Fibroblast of skin of left quadriceps (primary cell): ENCODE results near the gene KPNA2.
A peak's percentile ranks its signal among the peaks of the same experiment; 100 is the strongest.
"Not testable (repeated sequence)": the region's sequence is repeated elsewhere in the genome, so short reads cannot be mapped to it uniquely, and the experiment has no call there.

ENCODE experiments used
- DNase-seq, 2 experiments: peaks; one replicate each; pipeline ENCODE4 v3.0.0-alpha.2; 2013; ENCODE audit warnings: low read depth in 2 of 2

Gene KPNA2

GRCh38 chr17:68019675-68020408 is 15.7 kb upstream of the KPNA2 start:
- DNase-seq = peak; percentile 91 to 92

GRCh38 chr17:68020409-68020756 is 15.2 kb upstream of the KPNA2 start:
- no peak for DNase-seq

GRCh38 chr17:68020791-68021190 is 14.7 kb upstream of the KPNA2 start:
- not testable (repeated sequence) for DNase-seq

- no peak for DNase-seq
These were observed 13.6 kb upstream of the KPNA2 start for GRCh38 chr17:68021963-68022362.

- DNase-seq = not testable (repeated sequence)
These were observed 13.0 kb upstream of the KPNA2 start for GRCh38 chr17:68022547-68022946.

- no peak for DNase-seq
These were observed 5.9 kb upstream of the KPNA2 start for GRCh38 chr17:68029512-68030215.

GRCh38 chr17:68033636-68034451 is 1.7 kb upstream of the KPNA2 start:
- peak in 1 of 2 experiments; percentile 51 for DNase-seq

GRCh38 chr17:68034452-68034776 is 1.1 kb upstream of the KPNA2 start:
- DNase-seq = no peak

GRCh38 chr17:68035131-68035522 is 408 bp upstream of the KPNA2 start:
- DNase-seq = no peak

GRCh38 chr17:68036304-68037147 is 991 bp downstream of the KPNA2 start:
- DNase-seq = no peak

- no peak for DNase-seq
These were observed 11.8 kb downstream of the KPNA2 start for GRCh38 chr17:68047153-68047846.

- not testable (repeated sequence) for DNase-seq
These were observed 12.5 kb downstream of the KPNA2 start for GRCh38 chr17:68047890-68048542.

GRCh38 chr17:68048996-68049395 is 13.5 kb downstream of the KPNA2 start:
- no peak for DNase-seq

- DNase-seq = not testable (repeated sequence)
These were observed 14.4 kb downstream of the KPNA2 start for GRCh38 chr17:68049812-68050437.

- DNase-seq = not testable (repeated sequence)
These were observed 16.1 kb downstream of the KPNA2 start for GRCh38 chr17:68051321-68052312.

- no peak for DNase-seq
These were observed 17.3 kb downstream of the KPNA2 start for GRCh38 chr17:68052810-68053209.

- DNase-seq = peak; percentile 86 to 89
These were observed 17.9 kb downstream of the KPNA2 start for GRCh38 chr17:68053231-68054013.

GRCh38 chr17:68054296-68054900 is 18.9 kb downstream of the KPNA2 start:
- peak; percentile 75 to 77 for DNase-seq
